HG03520 (cell line): ENCODE measurements around the gene GAS7.

Source experiments
- ATAC-seq: cut with Tn5 transposase; IDR thresholded peaks from one replicate; pipeline ENCODE4 v1.9.1; 2021; ENCODE audit warnings: mild to moderate bottlenecking, moderate library complexity; ENCODE audit not compliant: unreplicated experiment

GAS7 gene

DNA sequence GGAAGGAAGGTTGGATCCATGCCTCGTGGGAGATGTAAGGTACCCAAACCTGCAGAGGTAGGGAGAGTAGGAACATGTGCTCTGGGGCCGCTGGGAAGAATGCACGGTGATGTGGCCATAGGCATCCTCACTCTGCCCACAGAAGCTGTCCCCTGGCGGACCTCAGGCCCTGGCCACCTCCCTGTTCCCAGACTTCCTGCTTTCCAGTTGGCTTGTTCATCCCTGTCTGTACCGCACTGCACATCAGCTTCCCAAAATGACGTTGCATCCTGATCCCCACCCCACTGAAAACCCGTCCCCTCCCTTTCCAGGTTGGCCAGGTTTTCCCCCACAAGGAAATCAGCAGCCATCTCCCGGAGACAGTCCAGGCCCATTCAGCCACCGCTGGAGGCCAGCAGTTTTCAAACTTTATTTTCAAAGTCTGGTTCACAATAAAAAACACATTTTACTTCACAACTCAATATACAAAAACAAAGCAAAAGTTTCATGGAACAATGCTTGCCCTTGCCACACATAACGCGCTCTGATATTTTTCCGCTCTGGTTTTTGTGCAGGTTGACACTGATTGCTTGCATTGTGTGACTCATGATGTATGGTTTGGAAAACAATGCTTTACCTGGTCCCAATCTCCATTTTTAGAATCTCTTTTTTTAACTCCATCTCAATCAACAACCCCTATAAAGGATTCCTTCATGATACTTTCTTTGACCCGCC, 143.0 kb downstream of the GAS7 start:
- ATAC-seq: no peak

DNA sequence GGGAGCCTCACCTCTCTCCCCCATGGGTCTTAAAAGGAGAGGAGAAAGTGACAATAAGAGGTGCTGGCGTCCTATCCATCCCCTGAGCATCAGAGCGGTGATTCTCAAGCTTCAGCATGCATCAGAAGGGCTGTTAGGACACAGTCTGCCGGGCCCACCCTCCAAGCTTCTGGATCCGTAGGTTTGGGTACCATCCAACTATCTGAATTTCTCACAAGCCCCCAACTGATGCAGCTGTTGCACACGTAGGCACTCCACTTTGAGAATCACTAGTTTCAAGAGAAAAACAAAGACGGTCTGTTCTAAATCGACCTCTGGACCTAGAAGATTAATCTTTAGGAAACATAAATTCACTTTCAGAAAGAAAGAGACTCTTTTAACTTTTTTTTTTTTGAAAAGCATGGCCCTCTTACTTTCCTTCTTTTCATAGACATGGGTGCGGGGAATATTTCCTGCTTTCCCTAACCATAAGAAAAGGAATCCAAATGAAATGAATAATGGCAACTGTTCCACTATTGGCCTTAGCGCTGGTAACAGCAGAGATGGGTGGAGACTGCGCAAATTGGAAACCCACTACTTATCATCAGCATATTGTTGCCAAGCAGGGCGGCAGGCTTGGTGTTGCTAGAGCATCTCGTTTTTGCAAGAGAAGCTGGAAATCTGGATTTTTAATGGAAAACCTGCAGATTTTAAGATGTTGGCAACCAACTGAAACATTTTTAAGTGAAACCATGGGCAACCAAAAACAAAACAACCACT, 144.4 kb downstream of the GAS7 start:
- ATAC-seq: no peak

DNA sequence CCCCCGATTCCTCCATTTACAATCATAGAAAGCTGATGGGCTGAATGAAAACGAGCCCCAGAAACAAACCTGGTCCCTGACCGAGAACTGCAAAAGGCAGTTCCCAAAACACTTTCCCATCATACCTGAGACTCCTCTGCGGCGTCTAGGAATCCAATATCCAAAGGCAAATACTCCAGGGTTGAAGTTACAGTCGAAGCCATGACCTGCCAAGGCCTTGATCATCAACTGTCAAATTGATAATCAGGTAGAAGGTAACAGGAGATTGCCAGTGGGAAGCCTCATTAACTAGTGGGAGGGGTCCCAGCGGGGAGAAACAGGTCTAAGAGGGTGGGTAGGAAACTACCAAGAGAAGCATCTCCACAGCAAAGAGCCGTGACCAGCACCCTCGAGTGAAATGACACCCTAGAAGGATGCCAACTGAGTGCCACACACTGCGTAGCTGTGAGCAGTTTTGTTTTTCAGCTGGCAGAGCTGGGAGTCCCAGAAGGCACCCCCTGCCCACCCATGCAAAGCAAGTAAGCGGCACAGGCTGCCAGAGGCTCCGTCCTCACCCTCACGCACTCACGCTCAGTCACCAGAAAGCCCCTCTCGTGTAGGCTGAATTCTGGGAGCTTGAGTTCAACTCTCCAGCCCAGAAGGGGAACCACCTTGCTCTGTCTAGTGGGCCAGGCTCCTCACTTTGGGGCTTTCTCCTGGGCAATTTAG, 146.1 kb downstream of the GAS7 start:
- ATAC-seq: no peak

DNA sequence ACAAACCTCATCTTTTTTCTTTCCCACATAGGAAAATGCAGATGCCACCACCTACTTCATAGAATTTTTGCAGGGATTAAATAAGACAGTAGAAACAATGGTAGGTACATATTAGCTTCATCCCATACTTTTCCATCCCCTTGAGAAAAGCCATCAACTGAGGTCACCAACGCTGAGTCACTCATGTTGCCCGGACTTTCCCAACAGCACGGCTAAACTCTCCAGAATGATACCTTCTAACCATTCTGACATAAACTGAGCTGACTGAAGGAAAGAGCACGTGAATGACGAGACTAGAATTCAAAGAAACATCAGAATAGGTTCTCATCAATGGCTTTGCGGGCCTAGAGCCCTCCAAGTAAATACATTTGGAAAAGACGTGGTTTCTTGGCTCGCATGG, 147.3 kb downstream of the GAS7 start:
- no peak for ATAC-seq

DNA sequence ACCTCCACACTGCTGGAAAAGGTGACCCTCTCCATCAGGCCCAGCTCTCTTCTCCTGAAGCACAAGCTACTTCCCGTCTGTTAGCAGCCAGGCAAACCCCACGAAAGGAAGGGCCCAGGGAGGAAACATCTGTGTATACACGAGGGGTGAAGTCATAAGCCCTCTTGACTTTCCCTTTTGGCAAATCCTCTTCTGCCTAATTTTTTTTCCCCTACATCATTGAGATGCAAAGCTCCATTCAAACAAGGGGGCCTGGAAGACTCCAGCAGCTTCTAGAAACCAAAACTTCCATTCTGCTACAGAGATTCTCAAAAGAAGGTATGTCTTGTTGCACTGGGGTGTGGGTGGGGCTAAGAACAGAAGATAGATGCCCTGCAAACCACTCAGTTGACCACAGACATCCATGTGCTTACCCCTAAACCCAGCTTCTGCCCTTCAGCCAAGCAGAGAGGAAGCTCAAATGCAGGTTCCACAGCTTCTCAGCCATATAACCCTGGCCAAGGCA, 147.8 kb downstream of the GAS7 start:
- ATAC-seq: no peak

DNA sequence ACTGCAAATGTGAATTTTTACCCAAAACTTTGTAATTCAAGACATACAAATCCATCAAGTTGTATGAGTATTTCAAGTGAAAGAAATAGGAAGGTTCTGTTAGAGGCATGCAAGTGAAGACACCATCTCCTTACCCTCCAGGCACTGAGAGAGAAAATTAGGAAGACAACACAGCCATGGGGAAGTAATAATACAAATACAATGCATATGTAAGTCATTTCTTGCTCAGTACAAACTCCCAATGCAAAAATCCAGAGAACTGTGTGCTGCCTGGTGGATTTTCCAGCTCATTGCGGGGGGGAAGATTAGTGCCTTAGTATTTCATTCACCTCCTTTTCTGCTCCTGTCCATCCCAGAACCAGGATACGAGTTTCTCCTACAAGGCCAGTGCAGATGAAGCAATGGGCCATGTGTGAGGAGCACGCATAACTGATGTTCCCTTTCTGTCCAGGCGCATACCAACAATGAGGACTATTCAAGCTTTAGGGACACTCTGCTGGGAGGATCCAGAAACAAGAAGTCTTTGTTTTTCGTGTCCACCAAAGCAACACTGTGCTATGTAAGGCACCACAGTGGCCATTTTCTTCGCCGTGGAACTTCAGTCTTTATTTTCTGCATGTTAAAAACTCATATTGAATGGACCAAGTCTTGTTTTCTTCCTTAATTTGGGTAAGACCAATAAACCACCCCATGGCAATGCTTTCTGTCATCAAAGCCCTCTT, 149.6 kb downstream of the GAS7 start:
- no peak for ATAC-seq

DNA sequence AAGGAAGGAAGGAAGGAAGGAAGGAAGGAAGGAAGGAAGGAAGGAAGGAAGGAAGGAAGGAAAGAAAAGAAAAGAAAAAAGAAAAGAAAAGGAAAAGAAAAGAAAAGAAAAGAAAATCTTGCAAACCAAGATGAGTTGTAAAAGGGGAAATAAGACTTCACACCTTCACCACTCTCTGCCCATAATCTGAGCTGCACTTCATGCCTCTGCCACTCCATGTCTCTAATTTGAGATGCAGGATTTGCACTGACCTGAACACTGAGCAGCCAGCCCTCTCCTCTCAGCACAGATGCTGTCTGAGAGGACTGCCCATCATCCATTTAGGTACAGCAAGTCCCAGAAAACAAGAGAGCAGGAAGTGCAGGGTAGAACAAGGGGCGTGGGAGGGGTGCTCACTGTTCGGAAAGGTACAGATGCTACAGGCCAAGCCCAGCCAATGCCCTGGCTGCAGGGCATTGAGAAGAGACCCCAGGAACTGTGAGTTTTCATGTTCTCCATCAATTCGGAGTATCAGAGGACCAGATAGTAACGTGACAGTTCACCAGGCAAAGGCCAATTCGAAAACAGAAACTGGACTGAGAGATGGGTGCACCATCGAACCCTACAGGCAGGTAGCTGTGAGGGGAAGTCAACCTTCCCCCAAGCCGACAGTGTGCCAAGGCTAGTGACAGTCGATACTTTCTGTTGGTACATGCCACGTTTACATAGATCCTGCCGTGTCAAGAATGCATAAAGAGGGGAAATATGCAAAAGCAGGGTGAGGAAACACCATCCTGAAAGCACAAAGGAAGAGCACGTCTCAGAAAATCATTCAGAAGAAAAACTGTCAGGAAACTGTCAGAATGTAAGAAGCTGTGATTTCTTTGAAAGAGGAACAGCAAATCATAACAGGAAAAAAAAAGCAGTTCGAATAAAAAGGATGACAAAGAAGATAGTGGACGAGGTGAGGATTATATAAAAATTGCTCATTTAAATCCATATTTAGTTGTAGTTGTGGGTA, 151.3 kb downstream of the GAS7 start:
- ATAC-seq: peak; percentile 34

DNA sequence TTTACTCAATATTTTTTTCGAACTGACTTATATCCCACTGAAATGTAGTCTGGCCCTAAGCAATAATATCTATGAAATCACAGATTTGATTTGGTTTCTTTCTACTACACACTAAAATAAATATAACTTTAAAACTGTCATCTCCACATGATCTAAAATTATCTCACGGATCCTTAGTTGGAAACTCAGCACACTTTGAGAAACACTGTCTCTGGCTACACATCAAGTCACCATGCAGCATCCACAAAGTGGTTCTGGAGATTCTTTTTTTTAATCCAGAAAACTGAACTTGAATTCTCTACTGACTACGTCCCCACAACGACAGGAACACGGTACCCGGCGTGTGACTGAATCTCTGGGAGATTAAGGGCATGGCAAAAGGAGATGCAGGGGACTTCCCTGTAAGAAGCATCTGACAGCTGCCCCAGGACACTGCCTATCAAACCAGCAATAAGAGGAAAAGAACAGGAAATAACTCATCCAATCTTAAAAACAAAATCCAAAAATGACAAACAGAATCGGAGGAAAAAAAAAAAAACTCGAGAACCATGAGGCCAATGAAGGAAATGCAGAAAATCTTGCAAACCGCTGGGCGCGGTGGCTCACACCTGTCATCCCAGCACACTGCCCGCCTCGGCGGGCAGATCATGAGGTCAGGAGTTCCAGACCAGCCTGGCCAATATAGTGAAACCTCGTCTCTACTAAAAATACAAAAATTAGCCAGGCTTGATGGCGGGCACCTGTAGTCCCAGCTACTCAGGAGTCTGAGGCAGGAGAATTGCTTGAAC, 152.3 kb downstream of the GAS7 start:
- ATAC-seq: no peak

DNA sequence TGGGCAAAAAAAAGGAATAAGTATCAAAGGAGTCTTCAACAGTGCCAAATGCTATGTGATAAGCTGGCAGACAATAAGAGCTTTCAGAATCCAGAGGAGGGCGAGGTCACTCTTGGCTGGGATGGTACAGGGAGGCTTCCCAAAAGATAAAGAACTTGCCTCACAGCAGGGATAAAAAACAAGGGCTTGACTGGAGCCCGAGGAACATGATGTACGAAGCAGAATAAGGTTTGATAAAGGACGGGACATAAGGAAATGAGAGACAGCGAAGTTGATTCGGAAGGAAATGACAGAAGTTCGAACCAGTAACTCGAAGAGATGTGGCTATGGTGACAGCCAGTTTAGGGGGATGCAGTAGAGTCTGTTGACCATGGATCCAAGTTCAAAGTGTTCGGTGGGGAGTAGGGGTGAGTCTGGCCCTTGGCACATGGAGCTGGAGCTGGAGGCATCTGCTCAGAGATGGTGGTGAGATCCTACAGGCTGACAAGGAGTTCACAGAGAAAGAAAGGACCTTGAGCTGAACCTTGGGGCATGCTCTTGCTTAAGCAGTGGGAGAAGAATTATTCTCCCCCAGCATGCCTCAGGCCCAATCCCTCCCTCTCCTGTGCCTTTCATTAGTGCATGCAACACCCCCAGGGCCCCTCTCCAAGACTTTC, 155.7 kb downstream of the GAS7 start:
- no peak for ATAC-seq

DNA sequence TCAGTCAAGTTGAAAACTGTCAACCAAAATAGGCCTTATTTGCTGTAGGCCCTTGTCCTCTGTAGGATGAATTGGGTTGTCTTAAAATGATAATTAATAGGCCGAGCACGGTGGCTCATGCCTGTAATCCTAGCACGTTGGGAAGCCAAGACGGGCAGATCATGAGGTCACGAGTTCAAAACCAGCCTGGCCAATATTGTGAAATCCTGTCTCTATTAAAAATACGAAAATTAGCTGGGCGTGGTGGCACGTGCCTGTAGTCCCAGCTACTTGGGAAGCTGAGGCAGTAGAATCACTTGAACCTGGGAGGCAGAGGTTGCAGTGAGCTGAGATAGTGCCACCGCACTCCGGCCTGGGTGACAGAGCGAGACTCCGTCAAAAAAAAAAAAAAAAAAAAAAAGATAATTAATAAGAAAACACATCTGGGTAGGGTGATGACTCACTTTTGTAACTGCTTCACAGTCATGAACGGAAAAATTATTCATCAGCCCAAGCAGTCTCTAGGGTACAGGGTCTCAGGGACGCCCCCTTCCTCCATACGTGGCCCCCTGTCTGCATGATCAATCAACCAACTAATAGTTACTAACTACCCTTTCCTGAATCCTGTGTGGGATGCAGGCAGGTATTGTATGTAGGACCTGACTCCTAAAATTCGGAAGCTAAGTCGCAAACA, 156.4 kb downstream of the GAS7 start:
- ATAC-seq: no peak

DNA sequence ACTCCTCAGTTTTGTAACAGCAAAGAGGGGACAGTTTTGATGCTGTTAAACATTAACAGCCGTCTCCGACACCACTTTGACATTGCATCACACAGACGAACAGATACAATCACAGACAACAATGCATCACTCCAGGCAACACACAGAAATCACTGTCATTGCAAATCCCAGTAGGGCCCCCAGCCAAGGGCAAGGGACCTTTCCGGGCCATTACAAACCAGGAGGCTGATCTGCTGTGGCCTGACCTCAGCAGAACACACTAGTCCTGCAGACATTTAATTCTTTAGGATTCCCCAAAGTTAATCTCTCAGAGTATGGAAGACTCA, 157.2 kb downstream of the GAS7 start:
- ATAC-seq: no peak

DNA sequence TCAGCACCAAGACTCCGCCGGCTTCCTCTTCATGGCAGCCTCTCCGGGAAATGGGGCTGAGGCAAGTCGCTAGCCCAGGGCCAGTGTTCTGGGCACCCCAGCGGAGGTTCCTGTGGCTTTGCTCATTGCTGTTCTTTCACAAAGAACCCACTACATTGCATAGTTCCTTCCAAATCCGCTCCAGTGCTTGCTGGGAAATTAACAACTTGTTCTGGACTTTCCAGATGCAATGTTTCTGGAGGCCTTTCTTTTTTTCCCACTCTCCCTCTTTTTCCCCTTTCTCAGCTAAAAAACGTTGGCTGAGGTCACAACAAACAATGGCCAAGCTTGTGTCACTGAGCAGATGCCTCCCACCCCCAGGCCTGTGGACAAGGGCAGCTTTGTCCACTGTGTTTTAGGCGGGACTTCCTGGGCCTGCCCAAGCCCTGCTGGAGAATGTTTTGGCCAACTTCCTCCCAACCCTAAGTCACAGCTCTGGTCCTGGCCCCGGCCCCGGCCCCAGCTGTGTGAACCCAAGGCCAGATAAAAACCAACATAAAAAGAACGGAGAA, 161.8 kb downstream of the GAS7 start:
- ATAC-seq: no peak

DNA sequence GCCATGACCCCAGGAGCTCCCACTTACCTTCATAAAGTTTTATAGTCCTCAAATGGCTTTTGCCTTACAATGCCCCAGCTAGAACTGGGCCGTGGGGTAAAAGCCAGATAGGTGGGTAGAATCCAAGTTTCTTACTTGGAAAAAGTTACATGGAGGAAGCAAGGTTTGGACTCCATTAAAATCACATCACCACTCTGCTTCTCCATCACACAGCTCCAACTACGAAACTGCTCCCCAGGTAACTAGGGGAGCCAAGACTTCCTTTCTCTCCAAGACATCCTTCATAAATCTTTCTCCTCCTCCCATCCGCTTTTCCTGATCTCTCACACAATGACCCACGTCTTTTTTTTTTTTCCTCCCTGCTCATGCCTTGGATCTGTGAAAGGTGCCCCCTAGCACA, 162.5 kb downstream of the GAS7 start:
- ATAC-seq: no peak

DNA sequence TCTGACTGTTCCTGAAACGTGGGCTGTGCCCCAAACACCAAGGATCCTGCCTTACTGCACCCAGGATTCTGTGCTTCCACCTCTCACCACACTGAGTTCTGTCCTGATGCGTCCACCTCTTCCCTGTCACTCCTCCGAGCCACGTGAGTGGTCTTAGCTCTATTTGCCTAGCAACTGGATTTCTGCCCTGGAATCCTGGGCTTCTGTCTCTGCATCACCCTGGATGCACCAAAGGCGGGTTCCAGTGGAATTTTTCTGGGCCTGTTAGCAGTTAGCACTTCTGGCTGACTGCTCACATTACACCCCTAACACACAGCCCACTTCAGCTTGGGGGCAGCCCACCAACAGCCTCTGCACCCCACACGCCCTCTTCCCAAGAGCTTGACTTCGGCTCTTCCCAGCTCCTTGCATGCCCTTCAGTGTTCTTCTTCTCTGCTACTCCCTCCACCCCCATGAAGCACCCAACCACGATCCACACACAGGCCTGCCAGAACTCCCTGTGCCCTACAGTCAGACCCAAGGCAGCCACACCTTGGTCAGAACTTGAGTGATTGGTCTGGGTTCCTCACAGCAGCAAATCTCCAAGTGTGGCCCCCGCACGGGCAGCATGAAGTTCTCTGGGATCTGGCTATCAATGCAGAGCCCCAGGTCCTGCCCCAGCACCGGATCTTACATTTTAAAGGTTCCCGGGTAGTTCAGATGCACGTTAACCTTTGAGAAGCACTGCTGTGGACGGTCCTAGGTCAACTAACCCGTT, 163.5 kb downstream of the GAS7 start:
- ATAC-seq: no peak

DNA sequence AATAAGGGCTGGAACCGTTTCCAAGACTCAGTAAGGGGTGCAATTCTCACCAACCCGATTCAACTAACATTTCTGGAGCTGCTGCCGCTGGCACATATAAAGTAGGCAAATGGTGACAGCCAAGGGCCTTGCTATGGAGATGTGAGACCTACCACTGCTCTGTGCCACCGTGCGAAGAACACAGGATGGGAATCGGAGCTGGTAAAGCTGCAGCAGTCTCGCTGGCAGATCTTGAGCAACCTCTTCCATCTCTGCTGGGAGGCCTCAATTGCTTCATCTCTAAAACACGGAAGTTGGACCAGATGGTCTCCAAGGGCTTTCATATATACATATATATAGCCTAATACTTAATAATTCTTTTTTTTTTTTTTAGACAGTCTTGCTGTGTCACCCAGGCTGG, 164.4 kb downstream of the GAS7 start:
- no peak for ATAC-seq

DNA sequence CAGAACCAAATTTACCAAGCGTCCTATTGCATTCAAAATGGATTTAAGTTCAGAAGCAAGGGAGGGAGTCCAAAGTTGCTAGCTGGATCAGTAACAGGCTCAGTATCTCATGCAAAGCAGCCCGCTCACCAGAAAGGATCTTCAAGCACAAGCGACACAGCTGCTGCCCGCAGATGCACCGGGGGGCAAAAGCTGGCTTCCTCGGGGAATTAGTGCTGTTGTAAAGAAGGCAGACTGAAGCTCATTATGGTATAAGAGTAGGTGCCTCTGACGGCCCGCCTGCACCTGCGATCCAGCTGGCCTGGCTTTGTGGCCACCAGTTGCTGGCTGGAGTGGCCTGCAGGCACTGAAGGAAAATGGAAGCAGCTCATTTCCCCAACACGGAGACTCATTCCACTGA, 165.0 kb downstream of the GAS7 start:
- no peak for ATAC-seq
